Dedifferentiated amniotic fluid mesenchymal stem cell (primary cell): ENCODE data around the gene IL1RAPL1.
A peak's percentile ranks its signal among the peaks of the same experiment; 100 is the strongest.

ENCODE experiments used
- DNase-seq: peaks from one replicate; pipeline ENCODE4 v3.0.0-alpha.2; 2016; ENCODE audit errors: extremely low spot score

Gene IL1RAPL1

GRCh38 chrX:29422034-29422433, 834.8 kb downstream of the IL1RAPL1 start:
- DNase-seq: no peak

GRCh38 chrX:29431895-29432294, 844.6 kb downstream of the IL1RAPL1 start:
- no peak for DNase-seq

DNA sequence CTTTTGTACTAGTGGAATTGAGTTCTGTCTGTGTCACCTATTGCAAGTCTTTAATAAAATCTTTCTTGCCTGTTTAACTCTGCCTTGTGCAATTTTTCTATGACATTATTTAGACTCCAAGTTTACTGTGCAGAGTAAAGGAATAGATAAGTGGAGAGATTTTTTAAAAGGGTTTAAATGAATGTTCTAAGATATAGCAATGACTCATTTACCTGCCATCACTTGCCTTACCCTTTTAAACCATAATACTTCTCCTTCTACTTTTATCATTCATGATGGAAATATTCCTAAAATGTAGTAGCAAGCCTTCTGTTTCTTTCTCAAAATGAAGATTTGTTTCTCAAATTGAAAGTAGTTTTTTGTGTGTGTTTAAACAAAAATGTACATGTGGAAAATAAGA, 845.3 kb downstream of the IL1RAPL1 start:
- DNase-seq: no peak

DNA sequence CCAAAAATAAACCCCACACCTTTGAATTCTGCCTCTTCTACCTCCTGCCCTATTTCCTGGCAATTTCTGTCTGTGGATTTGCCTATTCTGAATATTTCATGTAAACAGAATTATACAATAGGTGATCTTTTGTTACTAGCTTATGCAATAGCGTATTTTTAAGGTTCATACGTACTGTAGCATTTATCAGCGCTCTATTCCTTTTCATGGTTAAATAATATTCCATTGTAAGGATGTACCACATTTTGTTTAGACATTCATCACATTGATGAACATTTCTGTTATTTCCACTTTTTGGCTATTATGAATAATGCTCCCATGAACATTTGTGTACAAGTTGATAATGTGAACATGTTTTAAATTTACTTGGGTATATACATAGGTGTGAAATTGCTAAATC, 847.7 kb downstream of the IL1RAPL1 start:
- no peak for DNase-seq

- DNase-seq: no peak
These were observed 848.1 kb downstream of the IL1RAPL1 start for GRCh38 chrX:29435396-29435795.

- no peak for DNase-seq
These were observed 860.6 kb downstream of the IL1RAPL1 start for GRCh38 chrX:29447867-29448266.

- DNase-seq: no peak
These were observed 866.1 kb downstream of the IL1RAPL1 start for GRCh38 chrX:29453333-29453732.

- DNase-seq: no peak
These were observed 868.5 kb downstream of the IL1RAPL1 start for GRCh38 chrX:29455702-29456101.

DNA sequence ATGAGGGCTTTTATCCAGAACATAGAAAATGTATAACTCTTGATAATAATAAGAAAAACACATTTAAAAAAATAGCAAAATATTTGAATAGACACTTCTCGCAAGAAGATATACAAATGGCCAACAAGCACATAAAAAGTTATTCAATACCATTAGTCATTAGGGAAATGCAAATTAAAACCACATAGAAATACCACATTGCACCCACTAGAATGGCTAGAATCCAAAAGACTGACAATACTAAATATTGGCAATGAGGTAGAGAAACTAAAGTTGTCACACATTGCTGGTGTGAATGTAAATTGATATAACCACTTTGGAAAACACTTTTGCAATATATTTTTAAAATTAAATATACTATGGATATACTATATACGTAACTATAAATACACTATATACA, 873.8 kb downstream of the IL1RAPL1 start:
- DNase-seq: no peak

DNA sequence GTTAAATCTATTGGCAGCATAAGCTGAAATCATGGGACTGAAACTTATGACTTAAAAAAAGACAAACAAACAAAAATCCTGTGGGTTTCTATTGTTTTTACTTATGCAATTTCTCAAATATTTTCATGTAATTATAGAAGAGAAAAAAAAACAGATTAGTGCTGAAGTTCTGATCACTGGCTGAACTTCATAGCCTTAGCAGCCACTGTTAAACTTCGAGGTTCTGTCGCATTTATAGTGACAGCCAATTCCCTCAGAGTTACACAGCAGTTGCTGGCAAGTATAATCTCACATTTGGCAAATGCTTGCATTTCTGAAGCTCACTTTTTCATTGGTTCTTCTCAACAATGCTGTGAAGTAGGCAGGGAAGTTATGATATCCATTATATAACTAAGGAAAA, 879.2 kb downstream of the IL1RAPL1 start:
- DNase-seq: peak; percentile 17

DNA sequence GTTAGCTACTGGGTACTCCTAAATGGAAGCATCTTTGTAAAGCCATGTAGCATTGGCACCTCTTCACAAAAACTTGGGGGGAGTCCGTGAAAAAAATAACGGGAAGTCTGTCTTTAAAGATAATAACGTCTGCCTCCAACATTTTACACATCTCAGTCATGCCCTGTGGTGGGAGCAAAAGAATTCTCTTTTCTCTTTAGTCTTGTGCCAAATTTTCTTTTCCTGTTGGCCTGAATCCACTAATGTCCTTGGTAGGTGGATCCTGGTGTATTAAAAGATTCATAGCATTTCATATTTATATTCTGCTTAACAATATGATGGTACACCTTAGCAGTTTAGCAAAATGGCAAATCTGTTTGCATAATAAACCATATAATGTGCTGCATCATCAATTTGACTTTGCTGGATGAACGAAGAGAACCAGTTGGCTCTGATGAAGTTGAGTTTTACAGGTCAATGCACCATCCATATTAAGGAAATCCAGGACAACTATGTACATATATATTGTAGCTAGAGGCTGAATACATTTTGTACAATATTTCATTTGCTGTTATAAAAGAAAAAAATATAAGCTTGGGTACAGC, 881.8 kb downstream of the IL1RAPL1 start:
- no peak for DNase-seq

GRCh38 chrX:29470030-29470429, 882.8 kb downstream of the IL1RAPL1 start:
- DNase-seq: peak; percentile 90

DNA sequence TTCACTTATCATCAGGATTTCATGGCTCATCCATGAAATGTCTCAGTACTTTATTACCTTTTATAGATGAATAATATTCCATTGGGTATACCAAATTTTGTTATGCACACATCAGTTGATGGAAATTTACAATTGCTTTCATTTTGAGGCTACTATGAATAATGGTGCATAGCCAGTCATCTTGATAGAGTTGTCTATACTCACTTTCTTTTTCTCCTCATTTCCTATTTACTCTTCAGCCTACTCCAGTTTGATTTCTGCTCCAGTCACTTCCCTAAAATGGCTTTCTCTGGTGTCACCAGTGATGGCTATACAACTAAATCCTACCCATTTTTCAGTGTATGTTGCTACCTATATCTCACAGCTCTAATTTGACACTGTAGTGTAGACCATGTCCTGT, 884.6 kb downstream of the IL1RAPL1 start:
- DNase-seq: no peak

DNA sequence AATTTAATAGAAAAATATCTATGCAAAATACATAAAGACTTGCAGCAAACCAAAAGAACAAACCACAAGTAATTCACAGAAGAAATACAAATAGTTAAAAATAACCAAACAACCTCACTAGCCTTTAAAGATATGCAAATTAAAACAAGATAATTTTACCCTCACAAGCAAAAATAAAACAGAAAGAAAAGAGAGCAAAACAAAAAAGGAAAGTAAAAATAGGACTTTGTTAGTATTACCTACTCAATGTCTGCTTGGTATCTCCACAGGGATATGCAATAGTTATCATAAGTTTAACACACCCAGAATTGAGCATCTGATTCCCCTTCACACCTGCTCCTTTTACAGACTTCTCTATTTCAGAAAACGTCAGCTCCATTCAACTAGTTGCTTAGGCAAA, 890.6 kb downstream of the IL1RAPL1 start:
- DNase-seq: no peak

GRCh38 chrX:29478336-29479069, 891.3 kb downstream of the IL1RAPL1 start:
- DNase-seq: no peak

GRCh38 chrX:29487214-29487613, 900.0 kb downstream of the IL1RAPL1 start:
- DNase-seq: no peak

GRCh38 chrX:29487714-29488113, 900.5 kb downstream of the IL1RAPL1 start:
- DNase-seq: no peak

DNA sequence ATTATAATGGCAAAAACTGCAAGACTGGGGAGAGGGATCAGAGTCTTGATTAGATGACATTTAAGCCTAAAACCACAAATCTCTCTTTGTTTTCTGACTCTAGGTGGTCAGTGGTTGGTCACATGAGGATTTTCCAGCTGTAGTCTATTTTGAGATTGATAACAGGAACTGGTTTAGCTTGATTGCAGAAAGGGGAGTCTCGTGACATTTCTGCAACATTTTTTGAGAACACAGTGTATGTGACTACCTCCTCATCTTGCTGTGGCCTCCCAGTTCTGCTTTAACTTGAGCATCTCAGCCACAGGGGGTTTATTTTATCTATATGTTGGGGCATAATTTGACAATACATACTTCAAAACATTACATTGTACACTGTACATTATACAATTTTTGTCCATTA, 901.7 kb downstream of the IL1RAPL1 start:
- no peak for DNase-seq

GRCh38 chrX:29490606-29491005, 903.4 kb downstream of the IL1RAPL1 start:
- no peak for DNase-seq

DNA sequence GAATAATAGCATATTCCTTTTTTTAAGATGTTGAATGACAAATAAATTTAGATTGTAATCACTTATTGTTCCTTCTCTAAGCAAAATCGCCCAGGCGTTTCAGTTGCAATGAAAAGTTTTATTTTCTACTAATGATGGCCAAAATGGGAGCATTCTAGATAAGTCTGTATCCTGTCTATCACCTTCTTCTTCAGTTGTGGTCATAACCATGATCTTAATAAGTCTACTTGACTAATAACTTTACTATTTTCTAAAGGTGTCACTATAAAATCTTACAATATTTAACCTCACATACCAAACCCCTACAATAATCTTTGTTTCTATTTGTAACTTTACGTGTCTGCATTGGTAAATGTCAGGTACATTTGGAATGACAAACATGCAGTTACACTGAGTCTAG, 904.4 kb downstream of the IL1RAPL1 start:
- no peak for DNase-seq

DNA sequence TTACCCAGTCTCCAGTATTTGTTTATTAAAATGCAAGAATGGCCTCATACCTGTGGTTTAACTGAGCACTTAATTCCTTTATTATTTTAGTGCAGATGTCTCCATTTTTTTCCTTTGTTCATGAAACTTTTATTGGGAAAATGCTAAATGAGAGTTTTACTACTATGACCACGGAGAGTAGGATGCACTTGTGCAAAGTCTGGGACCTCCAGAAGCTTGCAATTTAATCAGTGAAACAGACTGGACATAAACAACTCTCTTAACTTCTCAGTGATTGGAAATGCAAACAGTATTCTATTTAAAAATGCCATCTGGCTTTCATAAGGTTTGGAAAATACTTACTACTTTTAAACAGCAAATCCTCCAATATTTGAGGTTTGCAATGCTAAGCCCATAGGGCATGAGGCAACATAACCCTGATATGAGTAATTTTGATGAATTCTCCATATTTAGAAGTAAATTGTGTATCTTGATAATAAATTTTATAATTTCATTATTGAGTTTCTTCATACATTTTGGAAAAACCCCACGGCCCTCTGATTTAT, 909.5 kb downstream of the IL1RAPL1 start:
- peak; percentile 60 for DNase-seq

DNA sequence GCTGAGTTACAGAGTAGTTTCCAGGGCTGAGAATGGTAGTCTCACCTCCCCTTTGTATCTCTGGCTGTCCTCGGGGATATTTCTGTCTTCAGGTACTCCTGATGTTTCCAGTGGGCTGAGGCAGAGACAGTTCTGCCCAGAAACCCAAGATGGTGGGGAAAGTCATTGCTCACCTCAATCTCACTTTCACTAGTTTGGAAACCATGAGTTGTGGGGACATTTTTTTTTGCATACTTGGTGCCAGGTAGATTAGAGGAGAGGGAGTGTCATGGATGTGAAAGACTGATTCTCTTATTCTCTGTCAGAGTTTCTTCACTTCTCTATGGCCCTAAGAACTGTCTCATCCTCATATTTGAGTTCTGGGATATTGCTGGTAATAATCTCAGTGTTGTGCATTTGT, 919.5 kb downstream of the IL1RAPL1 start:
- no peak for DNase-seq

DNA sequence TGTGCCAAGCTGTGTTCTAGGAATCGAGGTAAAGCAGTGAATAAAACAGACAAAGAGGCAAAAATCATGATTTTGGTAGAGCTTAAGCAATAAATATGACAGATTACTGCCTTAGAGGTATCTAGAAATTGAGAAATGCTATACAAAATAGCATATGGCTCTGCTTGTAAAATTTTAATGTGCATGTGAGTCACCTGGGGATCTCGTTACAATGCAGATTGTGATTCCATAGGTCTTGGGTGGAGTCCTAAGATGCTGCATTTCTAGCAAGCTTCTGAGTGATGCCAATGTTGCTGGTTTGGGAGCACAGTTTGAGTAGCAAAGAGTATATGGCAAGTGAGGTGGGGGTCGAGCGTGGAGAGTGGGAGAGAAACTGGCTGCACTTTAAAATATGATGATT, 930.9 kb downstream of the IL1RAPL1 start:
- no peak for DNase-seq

GRCh38 chrX:29528281-29528680, 941.0 kb downstream of the IL1RAPL1 start:
- DNase-seq: no peak
